Liver (tissue), 9 donors: ENCODE results near the gene KRT27. TPM values are rescaled to one million over a fixed set of nuclear protein-coding genes. Genes with fewer than 3 reads are reported as not detected.

Source experiments
- DNase-seq: peaks from one replicate; pipeline ENCODE4 v3.0.0-alpha.2; 2017; ENCODE audit warnings: low spot score
- H3K27ac ChIP-seq, 2 donors: one replicate each; pipeline ENCODE4 v1.7.0; 2013; ENCODE audit warnings: inconsistent platforms in 2 of 2, low read length in 2 of 2, control low read depth in 1 of 2, low read depth in 1 of 2, mild to moderate bottlenecking in 1 of 2
- H3K27me3 ChIP-seq, 4 donors: one replicate each; pipeline versions ENCODE4 v1.6.1 to v1.7.0; 2013; ENCODE audit warnings: low read length in 3 of 4, inconsistent platforms in 1 of 4, mild to moderate bottlenecking in 1 of 4, moderate library complexity in 1 of 4; ENCODE audit not compliant: control insufficient read depth in 4 of 4, insufficient read depth in 4 of 4
- H3K36me3 ChIP-seq, 4 donors: one replicate each; pipeline versions ENCODE4 v1.6.1 to v1.7.0; 2013; ENCODE audit warnings: low read length in 3 of 4, mild to moderate bottlenecking in 3 of 4, low read depth in 1 of 4, moderate library complexity in 1 of 4; ENCODE audit not compliant: control insufficient read depth in 4 of 4, insufficient read depth in 3 of 4
- H3K4me1 ChIP-seq, 4 donors: one replicate each; pipeline versions ENCODE4 v1.6.1 to v1.7.0; 2013; ENCODE audit warnings: low read length in 3 of 4, mild to moderate bottlenecking in 3 of 4, moderate library complexity in 1 of 4; ENCODE audit not compliant: control insufficient read depth in 4 of 4, insufficient read depth in 4 of 4
- H3K4me3 ChIP-seq, 3 donors: one replicate each; pipeline versions ENCODE4 v1.6.1 to v1.7.0; 2013; ENCODE audit warnings: low read length in 3 of 3, control low read depth in 1 of 3, low read depth in 1 of 3, mild to moderate bottlenecking in 1 of 3
- H3K9ac ChIP-seq, 2 donors: one replicate each; pipeline ENCODE4 v1.7.0; 2013; ENCODE audit warnings: low read length in 2 of 2, mild to moderate bottlenecking in 2 of 2, moderate library complexity in 2 of 2, control low read depth in 1 of 2, low read depth in 1 of 2
- H3K9me3 ChIP-seq, 4 donors: one replicate each; pipeline versions ENCODE4 v1.6.1 to v1.7.0; 2013; ENCODE audit warnings: low read length in 3 of 4; ENCODE audit not compliant: control insufficient read depth in 4 of 4
- ATF3 ChIP-seq: IDR thresholded peaks from 2 replicates; pipeline ENCODE4 v1.6.1; 2016; ENCODE audit warnings: antibody characterized with exemption
- CTCF ChIP-seq: fragments of 150-350 bp; IDR thresholded peaks from 2 replicates; pipeline ENCODE4 v1.5.1; 2017; ENCODE audit warnings: improper control_type of control experiment, low read depth, low read length; ENCODE audit not compliant: missing input control
- EGR1 ChIP-seq, 2 donors: IDR thresholded peaks; 2 replicates each; pipeline ENCODE4 v1.6.1; 2016 to 2018; ENCODE audit warnings: antibody characterized with exemption in 2 of 2, low read depth in 2 of 2
- FOXA1 ChIP-seq: IDR thresholded peaks from 2 replicates; pipeline ENCODE4 v1.6.1; 2016; ENCODE audit warnings: antibody characterized with exemption
- FOXA2 ChIP-seq: IDR thresholded peaks from 2 replicates; pipeline ENCODE4 v1.6.1; 2016; ENCODE audit warnings: antibody characterized with exemption
- HNF4A ChIP-seq, 2 donors: conservative IDR thresholded peaks; 2 replicates each; pipeline ENCODE4 v1.6.1; 2016; ENCODE audit warnings: antibody characterized with exemption in 2 of 2, mild to moderate bottlenecking in 2 of 2
- HNF4G ChIP-seq: IDR thresholded peaks from 2 replicates; pipeline ENCODE4 v1.6.1; 2016; ENCODE audit warnings: antibody characterized with exemption
- JUND ChIP-seq, 2 donors: IDR thresholded peaks; 2 replicates each; pipeline ENCODE4 v1.6.1; 2016; ENCODE audit warnings: antibody characterized with exemption in 2 of 2
- MAX ChIP-seq: IDR thresholded peaks from 2 replicates; pipeline ENCODE4 v1.6.1; 2016; ENCODE audit warnings: antibody characterized with exemption
- NR2F2 ChIP-seq: IDR thresholded peaks from 2 replicates; pipeline ENCODE4 v1.6.1; 2016; ENCODE audit warnings: antibody characterized with exemption
- RAD21 ChIP-seq, 2 donors: IDR thresholded peaks; 2 replicates each; pipeline ENCODE4 v1.6.1; 2016; ENCODE audit warnings: antibody characterized with exemption in 2 of 2, mild to moderate bottlenecking in 2 of 2
- REST ChIP-seq: IDR thresholded peaks from 2 replicates; pipeline ENCODE4 v1.6.1; 2016; ENCODE audit warnings: antibody characterized with exemption, mild to moderate bottlenecking
- RXRA ChIP-seq, 2 donors: IDR thresholded peaks; 2 replicates each; pipeline ENCODE4 v1.6.1; 2017 to 2018; ENCODE audit warnings: antibody characterized with exemption in 2 of 2, mild to moderate bottlenecking in 1 of 2
- SP1 ChIP-seq: IDR thresholded peaks from 2 replicates; pipeline ENCODE4 v1.6.1; 2018; ENCODE audit warnings: antibody characterized with exemption, mild to moderate bottlenecking
- TAF1 ChIP-seq: conservative IDR thresholded peaks from 2 replicates; pipeline ENCODE4 v1.6.1; 2016; ENCODE audit warnings: antibody characterized with exemption, mild to moderate bottlenecking
- YY1 ChIP-seq: IDR thresholded peaks from 2 replicates; pipeline ENCODE4 v1.6.1; 2016; ENCODE audit warnings: antibody characterized with exemption, mild to moderate bottlenecking
- ZBTB33 ChIP-seq: IDR thresholded peaks from 2 replicates; pipeline ENCODE4 v1.6.1; 2016; ENCODE audit warnings: antibody characterized with exemption
- WGBS: extraction: QIAGEN DNeasy Blood & Tissue Kit; methylation state at CpG from one replicate; pipeline ENCODE4 v1.1.7; 2013; 5-methylcytosine and 5-hydroxymethylcytosine counted together
- polyA plus RNA-seq, 2 donors: library from polyadenylated mRNA; stranded (reverse) in 1 of 2; unstranded in 1 of 2; fragments of 200-250 nt in 1 of 2; fragments of >200 nt in 1 of 2; fragmentation: Nextera tagmentation in 1 of 2; extraction: Ambion mirVana in 1 of 2; gene quantifications; one replicate each; pipeline versions ENCODE4 v1.2.1 to v1.2.3, GENCODE V29; 2013 to 2015
- total RNA-seq, 2 donors: library from RNA; depleted of rRNA; stranded (reverse); fragments of >200 nt; gene quantifications; one replicate each; pipeline ENCODE4 v1.2.3, GENCODE V29; 2014
- donor health status: healthy.
- donor health status: healthy.
- donor health status: healthy.
- donor health status: healthy.
- donor health status: healthy.

The KRT27 gene
- total and polyA plus RNA-seq, 4 donors: not detected

- TF ChIP-seq ZBTB33 (no peak), YY1 (no peak)
These were observed 18.0 kb upstream of the KRT27 start (continued) for GRCh38 chr17:40800381-40800780.

- H3K9me3 ChIP-seq: no peaks in the 10 kb centered on the region
- H3K4me1 ChIP-seq: peaks cover 0 to 6% (median 2%) of the 10 kb centered on the region in 4 donors
- no peak for DNase-seq
- H3K9ac ChIP-seq: no peak within 1 kb of the TSS
- H3K36me3 ChIP-seq: no peaks in the 10 kb centered on the region
- TF ChIP-seq JUND (IDR thresholded peaks at IDR 0.05) (no peak), TAF1 (no peak), REST (no peak), HNF4G (no peak), RXRA (IDR thresholded peaks at IDR 0.05) (no peak)
- H3K27ac ChIP-seq: no peak within 1 kb of the TSS
- peaks cover 0 to 10% (median 1%) of the 10 kb centered on the region in 4 donors for H3K27me3 ChIP-seq
- WGBS: 70% methylated on average over 3 of the region's 3 CpGs
- H3K4me3 ChIP-seq: no peak within 1 kb of the TSS
These were observed 17.5 kb upstream of the KRT27 start, which contains the start of gene KRT28 for GRCh38 chr17:40799859-40800258. Gene KRT28, minus strand, starts transcription at chr17:40799959. Its CDS starts 66 bp downstream, at chr17:40799893.

- H3K9me3 ChIP-seq: no peaks in the 10 kb centered on the region
- H3K4me3 ChIP-seq: no peak overlapping the region
- no peak for DNase-seq
- H3K4me1 ChIP-seq: no peaks in the 10 kb centered on the region
- H3K9ac ChIP-seq: no peak overlapping the region
- no peaks in the 10 kb centered on the region for H3K36me3 ChIP-seq
- H3K27me3 ChIP-seq: peaks cover 0 to 13% (median 1%) of the 10 kb centered on the region in 4 donors
- WGBS: 74% methylated on average over 27 of the region's 27 CpGs
- H3K27ac ChIP-seq: no peak overlapping the region
- TF ChIP-seq SP1: no peak
- no peak for TF ChIP-seq FOXA2
- TF ChIP-seq ZBTB33: no peak
- TF ChIP-seq HNF4A (conservative IDR thresholded peaks at IDR 0.05): no peak
- TF ChIP-seq JUND (IDR thresholded peaks at IDR 0.05): no peak
- TF ChIP-seq TAF1: no peak
- TF ChIP-seq CTCF: no peak
- TF ChIP-seq MAX: no peak
- no peak for TF ChIP-seq ATF3
- TF ChIP-seq YY1: no peak
- TF ChIP-seq RXRA (IDR thresholded peaks at IDR 0.05): no peak
- TF ChIP-seq FOXA1: no peak
- no peak for TF ChIP-seq REST
- no peak for TF ChIP-seq NR2F2
- TF ChIP-seq RAD21 (IDR thresholded peaks at IDR 0.05): no peak
- no peak for TF ChIP-seq EGR1 (IDR thresholded peaks at IDR 0.05; ENCODE audit: low read depth in 2 of 2)
These were observed 14.5 kb upstream of the KRT27 start for GRCh38 chr17:40796846-40797245.
